Ovary (tissue), 9 donors: ENCODE results near the gene SLC26A4. TPM values are rescaled to one million over a fixed set of nuclear protein-coding genes. Genes with fewer than 3 reads are reported as not detected.
A peak's percentile ranks its signal among the peaks of the same experiment; 100 is the strongest.

ENCODE experiments used
- DNase-seq, 5 donors: peaks; one replicate each; pipeline ENCODE4 v3.0.0-alpha.2; 2019 to 2020
- H3K27ac ChIP-seq, 2 donors: fragments of 200-600 bp; one replicate each; pipeline versions ENCODE4 v1.5.1 to v1.8.0; 2019 to 2022
- H3K27me3 ChIP-seq: fragments of 200-600 bp; one replicate; pipeline ENCODE4 v1.8.0; 2022
- H3K36me3 ChIP-seq: fragments of 200-600 bp; sonication (generic); one replicate; pipeline ENCODE4 v1.5.1; 2019
- H3K4me1 ChIP-seq: one replicate; pipeline ENCODE4 v1.8.1; 2013; ENCODE audit warnings: mild to moderate bottlenecking, moderate library complexity; ENCODE audit not compliant: insufficient read depth
- H3K4me3 ChIP-seq: fragments of 200-600 bp; sonication (generic); one replicate; pipeline ENCODE4 v1.5.1; 2017
- H3K9me3 ChIP-seq, 2 donors: fragments of 200-600 bp in 1 of 2; sonication (generic) in 1 of 2; one replicate each; pipeline versions ENCODE4 v1.5.1 to v1.8.1; 2013 to 2019; ENCODE audit warnings: mild to moderate bottlenecking in 1 of 2, moderate library complexity in 1 of 2
- EP300 ChIP-seq: sonication (generic); formaldehyde crosslinking; IDR thresholded peaks from one replicate; pipeline ENCODE4 v1.6.1; 2017; ENCODE audit warnings: antibody characterized with exemption
- POLR2A ChIP-seq: fragments of 450-650 bp; IDR thresholded peaks from one replicate; pipeline ENCODE4 v1.6.1; 2017; ENCODE audit warnings: antibody characterized with exemption, mild to moderate bottlenecking, moderate library complexity
- whole genome bisulfite sequencing, 3 donors: extraction: QIAGEN DNeasy Blood & Tissue Kit in 1 of 3; methylation state at CpG; one replicate each; pipeline versions ENCODE4 v1.1.5 to v1.1.7; 2013 to 2017; 5-methylcytosine and 5-hydroxymethylcytosine counted together
- intact Hi-C, 4 donors: fragments of 100-400 bp; cut with DNase I; formaldehyde crosslinking; loops; one replicate each; pipeline versions ENCODE4 v1.11.0 to v1.15.1; 2022 to 2023
- polyA plus RNA-seq, 2 donors: library from polyadenylated mRNA; stranded (reverse); fragments of 200-250 nt in 1 of 2; fragments of 350-450 nt in 1 of 2; fragmentation: Illumina TruSeq in 1 of 2; extraction: RNeasy Lipid Tissue Mini Kit (QIAGEN cat#74804) in 1 of 2; gene quantifications; one replicate each; pipeline ENCODE4 v1.2.3, GENCODE V29; 2013 to 2014
- total RNA-seq, 7 donors: library from RNA; depleted of rRNA in 2 of 7; stranded (reverse); fragments of >200 nt in 2 of 7; fragmentation: NEBNext Ultra II Directional in 3 of 7; extraction: Animal tissue kit (Norgen Biotek cat#: 25700) in 3 of 7; gene quantifications; one replicate each; pipeline versions ENCODE4 v1.1.0 to v1.2.4, GENCODE V29; 2016 to 2023
- TF ChIP-seq, protein P1 (sequence below), 3 donors: fragments of 450-650 bp in 2 of 3; fragments of 200-600 bp in 1 of 3; IDR thresholded peaks; one replicate each; pipeline versions ENCODE4 v1.5.1 to v1.8.0; 2016 to 2022; ENCODE audit warnings: antibody characterized with exemption in 3 of 3, mild to moderate bottlenecking in 1 of 3
- donor health status: DM: no; HTN: no; CAD: no; lungs with moderate emphysema.
- donor health status: DM: no; HTN: no; CAD: no.
- donor health status: Bipolar disorder and iron deficiency.
- donor health status: DM: yes; HTN: yes; CAD: no.
- donor health status: DM: no; HTN: no; CAD: no.
- donor health status: DM: yes; HTN: yes; CAD: no.

Gene SLC26A4
- total and polyA plus RNA-seq, 9 donors: 0.11 to 1.3 (median 0.62) TPM

DNA sequence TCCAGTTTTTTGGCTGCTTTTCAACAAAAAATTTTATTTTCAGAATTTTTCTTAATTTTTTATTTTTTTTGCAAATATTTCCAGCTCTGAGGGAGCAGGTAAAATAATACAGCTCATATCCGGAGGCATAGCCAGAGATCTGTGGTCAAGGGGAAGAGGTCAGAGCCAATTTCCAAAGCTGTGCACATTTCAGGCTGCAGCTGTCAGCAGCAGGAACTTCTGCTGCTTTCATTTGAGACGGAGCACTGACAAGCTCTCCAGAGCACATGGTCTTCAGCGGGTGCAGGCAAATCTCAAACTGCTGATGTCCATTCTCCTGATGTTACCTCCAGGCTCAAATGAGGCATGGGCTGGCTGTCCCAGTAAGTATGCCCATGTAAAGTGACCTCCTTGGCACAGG, 31.1 kb downstream of the SLC26A4 start:
- DNase-seq: no peak
- TF ChIP-seq POLR2A (no peak), EP300 (no peak)
- TF ChIP-seq, protein P1, sequence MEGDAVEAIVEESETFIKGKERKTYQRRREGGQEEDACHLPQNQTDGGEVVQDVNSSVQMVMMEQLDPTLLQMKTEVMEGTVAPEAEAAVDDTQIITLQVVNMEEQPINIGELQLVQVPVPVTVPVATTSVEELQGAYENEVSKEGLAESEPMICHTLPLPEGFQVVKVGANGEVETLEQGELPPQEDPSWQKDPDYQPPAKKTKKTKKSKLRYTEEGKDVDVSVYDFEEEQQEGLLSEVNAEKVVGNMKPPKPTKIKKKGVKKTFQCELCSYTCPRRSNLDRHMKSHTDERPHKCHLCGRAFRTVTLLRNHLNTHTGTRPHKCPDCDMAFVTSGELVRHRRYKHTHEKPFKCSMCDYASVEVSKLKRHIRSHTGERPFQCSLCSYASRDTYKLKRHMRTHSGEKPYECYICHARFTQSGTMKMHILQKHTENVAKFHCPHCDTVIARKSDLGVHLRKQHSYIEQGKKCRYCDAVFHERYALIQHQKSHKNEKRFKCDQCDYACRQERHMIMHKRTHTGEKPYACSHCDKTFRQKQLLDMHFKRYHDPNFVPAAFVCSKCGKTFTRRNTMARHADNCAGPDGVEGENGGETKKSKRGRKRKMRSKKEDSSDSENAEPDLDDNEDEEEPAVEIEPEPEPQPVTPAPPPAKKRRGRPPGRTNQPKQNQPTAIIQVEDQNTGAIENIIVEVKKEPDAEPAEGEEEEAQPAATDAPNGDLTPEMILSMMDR (IDR thresholded peaks at IDR 0.05): no peak
- Histone ChIP-seq H3K36me3 (no peaks in the 10 kb centered on the region), H3K27ac (no peak overlapping the region), H3K4me1 (peaks cover under 1% of the 10 kb centered on the region), H3K9me3 (no peaks in the 10 kb centered on the region), H3K27me3 (no peaks in the 10 kb centered on the region), H3K4me3 (no peak overlapping the region)
- 26 to 39% (median 34%) methylated on average over 3 of the region's 3 CpGs for WGBS, 3 donors
- intact Hi-C loops: no loop called here

DNA sequence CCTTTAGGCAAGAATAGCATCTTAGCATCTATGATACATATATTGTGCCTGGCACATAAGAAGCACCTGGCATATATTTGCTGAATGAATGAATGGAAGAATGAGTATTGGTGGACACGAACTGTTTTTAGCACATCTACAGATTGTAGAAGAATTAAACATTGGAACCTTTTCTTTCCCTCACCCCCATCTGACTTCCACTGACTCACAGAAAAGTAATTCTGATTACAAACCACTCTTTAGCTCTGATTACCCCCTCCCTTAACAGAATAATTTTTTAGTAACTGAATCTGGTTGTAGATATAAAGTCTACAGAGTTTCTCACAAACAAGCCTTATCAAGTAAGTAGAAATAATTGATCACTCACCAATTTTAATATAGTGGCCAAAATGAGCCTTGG, 31.9 kb downstream of the SLC26A4 start:
- DNase-seq: no peak
- 37 to 47% (median 42%) methylated on average over 1 of the region's 1 CpG for WGBS, 3 donors
- Histone ChIP-seq H3K9me3 (no peaks in the 10 kb centered on the region), H3K36me3 (no peaks in the 10 kb centered on the region), H3K27ac (no peak overlapping the region), H3K27me3 (no peaks in the 10 kb centered on the region), H3K4me1 (peaks cover 6% of the 10 kb centered on the region), H3K4me3 (no peak overlapping the region)
- intact Hi-C loops: no loop called here
- TF ChIP-seq EP300 (no peak), POLR2A (no peak)
- TF ChIP-seq, protein P1 (IDR thresholded peaks at IDR 0.05): no peak

DNA sequence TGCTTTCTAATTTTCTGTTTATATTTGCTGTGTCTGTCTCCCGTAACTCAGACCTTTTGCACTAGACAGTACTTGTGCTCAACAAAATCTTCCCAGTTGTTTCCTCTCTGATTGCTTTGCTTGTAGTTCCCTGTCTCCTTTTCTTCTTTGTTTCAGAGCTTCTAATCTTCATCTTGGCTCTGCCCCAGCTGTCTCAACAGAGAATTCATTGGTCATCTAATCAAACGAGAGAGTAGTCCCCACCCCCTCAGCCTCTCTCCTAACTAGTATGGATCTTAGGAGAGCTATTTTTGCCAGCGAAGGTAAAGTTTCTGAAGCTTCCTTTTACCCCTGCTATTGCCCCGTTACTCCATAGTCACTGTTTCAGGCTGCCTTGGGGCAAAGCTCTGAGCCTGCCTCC, 32.8 kb downstream of the SLC26A4 start:
- Histone ChIP-seq H3K4me1 (peaks cover 11% of the 10 kb centered on the region), H3K4me3 (no peak overlapping the region), H3K27ac (no peak overlapping the region), H3K36me3 (no peaks in the 10 kb centered on the region), H3K27me3 (no peaks in the 10 kb centered on the region), H3K9me3 (no peaks in the 10 kb centered on the region)
- 55 to 70% (median 58%) methylated on average over 4 of the region's 4 CpGs for WGBS, 3 donors
- TF ChIP-seq EP300 (no peak), POLR2A (no peak)
- TF ChIP-seq, protein P1 (IDR thresholded peaks at IDR 0.05): no peak
- intact Hi-C loops: no loop called here
- DNase-seq: no peak

DNA sequence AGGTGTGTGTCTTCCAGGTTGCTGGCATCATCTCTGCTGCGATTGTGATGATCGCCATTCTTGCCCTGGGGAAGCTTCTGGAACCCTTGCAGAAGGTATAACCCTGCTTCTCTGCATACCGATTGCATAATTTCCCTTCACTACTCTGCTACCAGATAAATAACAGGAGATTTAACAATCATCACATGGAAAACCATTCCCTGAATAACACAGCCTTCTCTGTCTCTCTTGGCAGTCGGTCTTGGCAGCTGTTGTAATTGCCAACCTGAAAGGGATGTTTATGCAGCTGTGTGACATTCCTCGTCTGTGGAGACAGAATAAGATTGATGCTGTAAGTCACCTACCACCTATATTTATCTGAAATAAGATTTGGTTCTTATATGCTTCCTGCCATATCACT, 33.8 kb downstream of the SLC26A4 start:
- H3K36me3 ChIP-seq: no peaks in the 10 kb centered on the region
- no peak overlapping the region for H3K4me3 ChIP-seq
- no peaks in the 10 kb centered on the region for H3K27me3 ChIP-seq
- TF ChIP-seq POLR2A (no peak), EP300 (no peak)
- TF ChIP-seq, protein P1 (IDR thresholded peaks at IDR 0.05): no peak
- no peaks in the 10 kb centered on the region for H3K9me3 ChIP-seq
- DNase-seq: no peak
- H3K4me1 ChIP-seq: peaks cover 11% of the 10 kb centered on the region
- WGBS, 3 donors: 33 to 50% (median 41%) methylated on average over 5 of the region's 5 CpGs
- H3K27ac ChIP-seq: peak overlapping the region in 1 of 2 donors; percentile 16
- intact Hi-C loops: no loop called here
